T-helper 2 cell treated with Interferon-gamma antibody and Interleukin-4, amounts not matched to agents 5 μg/mL and 100 μg/mL, for 36 hours (primary cell): ENCODE results near the gene HGS.

Experiments
- DNase-seq: peaks from one replicate; pipeline ENCODE4 v3.0.0; 2021; ENCODE audit warnings: low spot score
- H3K27ac Mint-ChIP-seq: one replicate; pipeline ENCODE4 v1.8.0; 2021; ENCODE audit warnings: mild to moderate bottlenecking, mixed read lengths
- H3K27me3 Mint-ChIP-seq: one replicate; pipeline ENCODE4 v1.8.0; 2021; ENCODE audit warnings: low read depth, mixed read lengths
- H3K36me3 Mint-ChIP-seq: one replicate; pipeline ENCODE4 v1.8.0; 2021; ENCODE audit warnings: low read depth, mixed read lengths
- H3K4me1 Mint-ChIP-seq: one replicate; pipeline ENCODE4 v1.8.0; 2021; ENCODE audit warnings: low read depth, mixed read lengths
- H3K4me3 Mint-ChIP-seq: one replicate; pipeline ENCODE4 v1.8.0; 2022; ENCODE audit warnings: mild to moderate bottlenecking, moderate library complexity, mixed read lengths
- H3K9me3 Mint-ChIP-seq: one replicate; pipeline ENCODE4 v1.8.0; 2021; ENCODE audit warnings: mixed read lengths

Gene HGS

DNA sequence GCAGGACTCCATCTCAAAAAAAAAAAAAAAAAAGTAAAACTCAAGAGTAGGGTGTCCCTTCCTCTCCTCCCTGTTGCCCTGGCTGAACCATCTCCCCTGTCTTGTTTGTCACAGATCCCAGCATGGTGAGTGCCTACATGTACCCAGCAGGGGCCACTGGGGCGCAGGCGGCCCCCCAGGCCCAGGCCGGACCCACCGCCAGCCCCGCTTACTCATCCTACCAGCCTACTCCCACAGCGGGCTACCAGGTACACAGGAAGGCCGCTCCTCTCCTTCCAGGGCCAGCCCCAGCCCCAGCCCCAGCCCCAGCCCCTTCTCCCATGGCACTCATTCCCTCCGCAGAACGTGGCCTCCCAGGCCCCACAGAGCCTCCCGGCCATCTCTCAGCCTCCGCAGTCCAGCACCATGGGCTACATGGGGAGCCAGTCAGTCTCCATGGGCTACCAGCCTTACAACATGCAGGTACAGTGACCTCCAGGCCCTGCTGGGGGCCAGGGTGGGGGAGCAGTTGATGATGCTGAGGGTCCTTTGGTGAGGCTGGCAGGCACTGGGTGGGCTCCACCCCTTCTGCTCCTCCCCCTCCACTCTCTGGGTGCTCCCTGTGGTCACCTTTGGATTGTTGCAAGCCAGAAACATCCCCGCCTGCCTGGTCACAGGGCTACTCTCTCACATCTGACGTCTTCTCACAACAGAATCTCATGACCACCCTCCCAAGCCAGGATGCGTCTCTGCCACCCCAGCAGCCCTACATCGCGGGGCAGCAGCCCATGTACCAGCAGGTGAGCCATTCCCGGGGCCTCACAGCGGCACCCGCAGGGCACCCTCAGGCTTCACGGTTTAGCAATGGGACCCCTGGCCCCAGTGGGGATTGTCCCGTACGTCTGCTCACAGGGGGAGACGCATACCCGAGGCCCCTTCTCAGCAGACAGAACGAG is 16.8 kb downstream of the HGS start:
- H3K36me3 Mint-ChIP-seq: peaks cover 50% of the 10 kb centered on the region
- H3K27ac Mint-ChIP-seq: no peak overlapping the region
- peak overlapping the region; percentile 48 for H3K4me3 Mint-ChIP-seq
- H3K4me1 Mint-ChIP-seq: peaks cover 11% of the 10 kb centered on the region
- no peak for DNase-seq
- no peaks in the 10 kb centered on the region for H3K9me3 Mint-ChIP-seq
- no peaks in the 10 kb centered on the region for H3K27me3 Mint-ChIP-seq

GRCh38 chr17:81701288-81702071 is 17.7 kb downstream of the HGS start:
- Mint-ChIP-seq H3K27ac (peak overlapping the region; percentile 45), H3K36me3 (peaks cover 53% of the 10 kb centered on the region)

GRCh38 chr17:81702934-81703746 is 19.3 kb downstream of the HGS start, which contains the start of gene MRPL12:
TSS of gene MRPL12 (plus strand) at chr17:81703367. CDS start at chr17:81703502, 135 bp downstream.
- H3K4me1 Mint-ChIP-seq: peaks cover 11% of the 10 kb centered on the region
- H3K4me3 Mint-ChIP-seq: peak within 1 kb of the TSS; percentile 97
- no peaks in the 10 kb centered on the region for H3K9me3 Mint-ChIP-seq
- H3K27me3 Mint-ChIP-seq: no peaks in the 10 kb centered on the region
- H3K36me3 Mint-ChIP-seq: peaks cover 44% of the 10 kb centered on the region
- peak within 1 kb of the TSS; percentile 96 for H3K27ac Mint-ChIP-seq
- DNase-seq: peak; percentile 90

More at GRCh38 chr17:81701288-81702071, 17.7 kb downstream of the HGS start:
- no peaks in the 10 kb centered on the region for H3K27me3 Mint-ChIP-seq
- no peaks in the 10 kb centered on the region for H3K9me3 Mint-ChIP-seq
- peak overlapping the region; percentile 97 for H3K4me3 Mint-ChIP-seq
- no peak for DNase-seq
- H3K4me1 Mint-ChIP-seq: peaks cover 11% of the 10 kb centered on the region

DNA sequence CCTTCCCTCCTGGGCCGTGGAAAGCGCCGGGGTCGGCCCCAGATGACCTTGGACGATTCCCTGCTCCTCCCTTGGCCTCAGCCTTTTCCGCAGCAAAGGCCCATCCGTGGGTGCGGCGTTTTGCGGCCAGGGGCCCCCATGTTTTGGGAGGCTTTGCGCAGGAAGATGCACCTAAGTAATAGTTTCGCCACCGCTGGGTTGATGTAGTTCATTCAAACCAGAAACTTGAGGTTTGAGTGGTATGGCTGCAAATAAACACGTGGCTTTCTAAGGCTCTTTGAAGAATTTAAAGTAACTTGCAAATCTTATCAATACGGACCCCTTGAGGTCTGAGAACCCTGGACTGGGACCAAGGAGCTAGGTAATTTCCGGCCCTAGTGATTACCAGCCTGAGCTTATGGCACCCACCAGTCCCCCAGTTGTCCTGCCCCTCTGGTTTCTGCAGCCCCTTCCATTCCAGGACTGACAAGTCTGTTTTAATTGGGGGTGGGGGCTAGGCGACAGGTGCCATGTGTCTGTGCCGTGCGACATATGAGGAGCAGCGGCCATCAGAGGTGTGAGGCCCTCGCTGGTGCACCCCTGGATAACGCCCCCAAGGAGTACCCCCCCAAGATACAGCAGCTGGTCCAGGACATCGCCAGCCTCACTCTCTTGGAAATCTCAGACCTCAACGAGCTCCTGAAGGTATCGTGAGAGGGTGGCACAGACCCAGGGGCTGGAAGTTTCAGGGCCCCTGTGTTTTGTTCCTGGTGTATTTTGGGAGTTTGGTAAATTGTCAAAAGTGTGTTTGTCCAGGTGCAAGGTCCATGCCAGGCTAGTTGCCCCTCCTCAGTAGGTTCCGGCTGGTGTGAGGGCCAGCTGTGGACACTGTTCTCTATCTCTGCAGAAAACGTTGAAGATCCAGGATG is 20.2 kb downstream of the HGS start:
- H3K27me3 Mint-ChIP-seq: no peaks in the 10 kb centered on the region
- peak overlapping the region; percentile 83 for H3K4me3 Mint-ChIP-seq
- peak overlapping the region; percentile 77 for H3K27ac Mint-ChIP-seq
- no peak for DNase-seq
- peaks cover 39% of the 10 kb centered on the region for H3K36me3 Mint-ChIP-seq
- H3K9me3 Mint-ChIP-seq: no peaks in the 10 kb centered on the region
- H3K4me1 Mint-ChIP-seq: peaks cover 11% of the 10 kb centered on the region

GRCh38 chr17:81705518-81706231 is 21.9 kb downstream of the HGS start:
- no peak overlapping the region for H3K27ac Mint-ChIP-seq

GRCh38 chr17:81706232-81706611 is 22.4 kb downstream of the HGS start:
- no peak overlapping the region for H3K4me3 Mint-ChIP-seq
- peaks cover 32% of the 10 kb centered on the region for H3K36me3 Mint-ChIP-seq
- H3K4me1 Mint-ChIP-seq: peaks cover 18% of the 10 kb centered on the region
- DNase-seq: no peak
- no peaks in the 10 kb centered on the region for H3K9me3 Mint-ChIP-seq
- no peak overlapping the region for H3K27ac Mint-ChIP-seq
- no peaks in the 10 kb centered on the region for H3K27me3 Mint-ChIP-seq

More at GRCh38 chr17:81705518-81706231, 21.9 kb downstream of the HGS start:
- no peak for DNase-seq
- peaks cover 13% of the 10 kb centered on the region for H3K4me1 Mint-ChIP-seq
- no peak overlapping the region for H3K4me3 Mint-ChIP-seq
- no peaks in the 10 kb centered on the region for H3K9me3 Mint-ChIP-seq
- no peaks in the 10 kb centered on the region for H3K27me3 Mint-ChIP-seq
- H3K36me3 Mint-ChIP-seq: peaks cover 37% of the 10 kb centered on the region

DNA sequence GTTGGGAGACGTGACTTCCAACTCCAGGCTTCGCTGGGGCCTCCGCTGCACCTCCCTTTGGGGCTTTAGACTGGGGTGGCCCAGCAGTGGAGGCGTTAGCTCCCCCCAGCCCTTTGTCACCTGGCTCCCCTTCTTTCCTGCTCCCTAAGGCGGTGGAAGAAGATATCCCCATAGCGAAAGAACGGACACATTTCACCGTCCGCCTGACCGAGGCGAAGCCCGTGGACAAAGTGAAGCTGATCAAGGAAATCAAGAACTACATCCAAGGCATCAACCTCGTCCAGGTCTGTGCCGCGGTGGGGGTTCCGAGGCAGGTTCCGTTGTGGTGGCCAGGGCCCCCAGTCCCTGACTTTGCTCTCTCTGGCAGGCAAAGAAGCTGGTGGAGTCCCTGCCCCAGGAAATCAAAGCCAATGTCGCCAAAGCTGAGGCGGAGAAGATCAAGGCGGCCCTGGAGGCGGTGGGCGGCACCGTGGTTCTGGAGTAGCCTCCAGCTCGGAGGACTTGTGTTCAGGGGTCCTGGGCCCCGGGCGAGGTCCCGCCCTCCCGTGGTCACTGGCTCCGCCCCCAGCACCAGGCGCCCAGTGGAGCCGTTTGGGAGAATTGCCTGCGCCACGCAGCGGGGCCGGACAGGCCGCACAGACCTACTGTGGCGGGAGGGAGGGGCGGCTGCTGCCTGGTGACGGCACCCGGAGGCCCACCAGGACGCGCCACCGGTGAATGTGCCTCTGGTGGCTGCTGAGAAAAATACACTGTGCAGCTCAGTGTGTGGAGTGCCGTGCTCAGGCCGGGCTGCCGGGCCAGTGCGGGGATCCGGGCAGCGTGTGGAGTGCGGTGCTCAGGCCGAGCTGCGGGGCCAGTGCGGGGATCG is 23.2 kb downstream of the HGS start:
- peaks cover 28% of the 10 kb centered on the region for H3K36me3 Mint-ChIP-seq
- H3K4me1 Mint-ChIP-seq: peaks cover 15% of the 10 kb centered on the region
- DNase-seq: no peak
- no peaks in the 10 kb centered on the region for H3K27me3 Mint-ChIP-seq
- H3K27ac Mint-ChIP-seq: no peak overlapping the region
- H3K9me3 Mint-ChIP-seq: no peaks in the 10 kb centered on the region
- H3K4me3 Mint-ChIP-seq: no peak overlapping the region

GRCh38 chr17:81707725-81708646 is 24.2 kb downstream of the HGS start:
- Mint-ChIP-seq H3K27ac (no peak overlapping the region), H3K4me1 (peaks cover 15% of the 10 kb centered on the region), H3K27me3 (no peaks in the 10 kb centered on the region), H3K36me3 (peaks cover 20% of the 10 kb centered on the region), H3K9me3 (no peaks in the 10 kb centered on the region), H3K4me3 (no peak overlapping the region)
- no peak for DNase-seq

- Mint-ChIP-seq H3K4me3 (no peak overlapping the region), H3K4me1 (peaks cover 19% of the 10 kb centered on the region), H3K9me3 (no peaks in the 10 kb centered on the region), H3K27ac (no peak overlapping the region), H3K27me3 (no peaks in the 10 kb centered on the region), H3K36me3 (peaks cover 20% of the 10 kb centered on the region)
- no peak for DNase-seq
Observed at GRCh38 chr17:81708739-81709185, 25.0 kb downstream of the HGS start.

DNA sequence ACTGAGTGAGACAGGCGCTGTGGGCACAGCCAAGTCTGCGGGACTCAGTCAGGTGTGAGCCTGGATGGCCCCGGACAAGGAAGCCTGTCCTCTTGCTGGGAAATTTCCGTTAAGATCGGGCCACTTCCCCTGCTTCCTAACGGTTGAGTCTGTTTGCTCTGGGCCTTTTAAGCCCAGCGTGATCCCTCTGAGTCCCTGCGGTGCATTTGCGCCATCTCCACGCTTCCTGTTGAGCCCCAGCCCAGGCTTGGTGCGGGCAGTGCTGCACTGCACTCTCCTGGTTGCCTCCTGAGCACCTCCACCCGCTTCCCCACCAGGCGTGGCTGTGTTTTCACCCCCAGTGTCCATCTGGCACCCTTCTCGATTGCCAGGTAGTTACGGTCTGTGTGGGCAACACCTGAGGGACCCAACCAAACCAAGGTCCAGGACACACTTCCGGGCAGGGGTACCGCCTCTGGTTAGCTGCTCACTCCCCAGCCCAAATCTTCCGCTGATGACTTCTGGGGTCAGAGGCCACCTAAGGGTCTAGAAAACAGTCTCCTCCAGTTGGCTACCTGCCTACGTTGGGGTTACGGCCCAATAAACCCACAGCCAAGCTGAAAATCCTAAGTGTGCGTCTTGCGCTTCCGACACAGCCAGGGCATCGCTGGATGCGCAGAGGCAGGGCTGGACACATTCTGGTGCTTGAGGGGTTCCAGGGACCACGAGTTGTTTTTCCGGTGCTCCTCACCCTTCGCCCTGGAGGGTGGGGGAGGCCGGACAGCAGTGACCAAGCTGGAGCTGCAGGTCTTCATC is 26.9 kb downstream of the HGS start:
- no peak for DNase-seq
- Mint-ChIP-seq H3K36me3 (peaks cover 11% of the 10 kb centered on the region), H3K4me1 (peaks cover 14% of the 10 kb centered on the region), H3K9me3 (no peaks in the 10 kb centered on the region), H3K27me3 (no peaks in the 10 kb centered on the region), H3K27ac (peak overlapping the region; percentile 68), H3K4me3 (peak overlapping the region; percentile 71)
